GM12892 (cell line): ENCODE measurements around the gene PDE6A.

ENCODE experiments used
- POLR2A ChIP-seq: IDR thresholded peaks from 2 replicates; pipeline ENCODE4 v1.6.1; 2011; ENCODE audit warnings: low read depth, low read length, control low read depth
- POLR2AphosphoS5 ChIP-seq: IDR thresholded peaks from 2 replicates; pipeline ENCODE4 v1.6.1; 2011; ENCODE audit warnings: low read depth, low read length, control low read depth
- TAF1 ChIP-seq: IDR thresholded peaks from 2 replicates; pipeline ENCODE4 v1.6.1; 2011; ENCODE audit warnings: low read depth, mild to moderate bottlenecking, control low read depth, low read length, borderline replicate concordance

DNA sequence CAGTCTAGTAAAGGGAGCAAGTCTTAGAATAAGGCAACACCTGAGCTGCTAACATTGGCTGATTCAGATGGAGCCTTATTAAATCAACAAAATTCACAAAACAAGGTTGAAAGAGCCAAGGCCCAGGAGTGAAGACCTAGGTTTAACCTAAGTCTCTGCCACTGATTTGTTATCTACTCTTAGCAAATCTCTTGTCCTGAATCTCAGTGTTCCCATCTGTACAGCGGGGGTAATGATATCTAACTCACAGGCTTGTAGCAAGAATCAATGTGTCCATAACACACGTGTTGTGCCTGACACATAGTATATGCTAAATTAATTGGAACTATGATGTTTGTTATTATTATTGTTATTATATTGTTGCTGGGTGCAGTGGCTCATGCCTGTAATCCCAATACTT, 61.0 kb downstream of the PDE6A start:
- no peak for TF ChIP-seq POLR2A
- no peak for TF ChIP-seq POLR2AphosphoS5
- no peak for TF ChIP-seq TAF1
